Measurements from ENCODE around the gene PPP1R14D.

GRCh38 chr15:40799523-40799922 lies 29.0 kb downstream of the PPP1R14D start:
- TF ChIP-seq CTCF (IDR thresholded peaks at IDR 0.05) (no peak), POLR2A (IDR thresholded peaks at IDR 0.05) (no peak)
